CD4-positive, CD25-positive, alpha-beta regulatory T cell (primary cell): Measurements from ENCODE around the gene BCL10. TPM values are rescaled to one million over a fixed set of nuclear protein-coding genes. Genes with fewer than 3 reads are reported as not detected.

ENCODE experiments used
- ATAC-seq, 2 donors: fragments of 150-1000 bp; cut with Tn5 transposase; one replicate each; pipeline ENCODE4 v1.10.0; 2021; ENCODE audit warnings: low read depth in 2 of 2, moderate number of reproducible peaks in 2 of 2, moderate library complexity in 1 of 2
- DNase-seq, 3 donors: peaks; one replicate each; pipeline versions ENCODE4 v3.0.0 to v3.0.0-alpha.2; 2012 to 2022; ENCODE audit warnings: mixed read lengths in 1 of 3
- H3K27ac ChIP-seq: one replicate; pipeline ENCODE4 v1.7.0; 2013; ENCODE audit warnings: mild to moderate bottlenecking, low read length; ENCODE audit not compliant: insufficient read depth, poor library complexity, severe bottlenecking
- H3K27me3 ChIP-seq: one replicate; pipeline ENCODE4 v1.7.0; 2013; ENCODE audit warnings: low read length; ENCODE audit not compliant: control insufficient read depth, insufficient read depth
- H3K36me3 ChIP-seq: one replicate; pipeline ENCODE4 v1.7.0; 2013; ENCODE audit warnings: mild to moderate bottlenecking, low read length, moderate library complexity; ENCODE audit not compliant: control insufficient read depth, insufficient read depth
- H3K4me1 ChIP-seq: 2 replicates; pipeline ENCODE4 v1.7.0; 2013; ENCODE audit warnings: mild to moderate bottlenecking, low read length; ENCODE audit not compliant: insufficient read depth, control insufficient read depth, poor library complexity, severe bottlenecking
- H3K4me3 ChIP-seq: one replicate; pipeline ENCODE4 v1.7.0; 2013; ENCODE audit warnings: low read depth, mild to moderate bottlenecking, low read length, moderate library complexity
- H3K9me3 ChIP-seq, 2 experiments: 1 replicate in 1 of 2; 2 replicates in 1 of 2; pipeline ENCODE4 v1.7.0; 2013; ENCODE audit warnings: low read length in 2 of 2, mild to moderate bottlenecking in 1 of 2, moderate library complexity in 1 of 2; ENCODE audit not compliant: control insufficient read depth in 2 of 2
- H3K27ac Mint-ChIP-seq, 3 donors: one replicate each; pipeline ENCODE4 v1.8.0; 2020 to 2022; ENCODE audit warnings: mild to moderate bottlenecking in 3 of 3, mixed read lengths in 3 of 3, moderate library complexity in 2 of 3
- H3K27me3 Mint-ChIP-seq: one replicate; pipeline ENCODE4 v1.8.0; 2022; ENCODE audit warnings: mild to moderate bottlenecking, mixed read lengths
- H3K36me3 Mint-ChIP-seq: one replicate; pipeline ENCODE4 v1.8.0; 2020; ENCODE audit warnings: mixed read lengths
- H3K4me1 Mint-ChIP-seq, 4 donors: one replicate each; pipeline ENCODE4 v1.8.0; 2020 to 2022; ENCODE audit warnings: mixed read lengths in 4 of 4, mild to moderate bottlenecking in 1 of 4
- H3K4me3 Mint-ChIP-seq, 4 donors: one replicate each; pipeline ENCODE4 v1.8.0; 2020 to 2022; ENCODE audit warnings: mild to moderate bottlenecking in 4 of 4, mixed read lengths in 4 of 4, moderate library complexity in 3 of 4
- H3K9me3 Mint-ChIP-seq, 7 donors: one replicate each; pipeline ENCODE4 v1.8.0; 2020 to 2022; ENCODE audit warnings: mixed read lengths in 7 of 7, mild to moderate bottlenecking in 3 of 7, moderate library complexity in 2 of 7
- polyA plus RNA-seq, 4 donors: library from polyadenylated mRNA; unstranded; fragments of 300-500 nt; fragmentation: Illumina TruSeq; gene quantifications; one replicate each; pipeline ENCODE4 v1.2.3, GENCODE V29; 2021
- total RNA-seq: library from RNA; stranded (reverse); gene quantifications from one replicate; pipeline ENCODE4 v1.2.3, GENCODE V29; 2022

Gene BCL10
- total and polyA plus RNA-seq, 5 donors from 2014 or later, result 25.9 to 64.4 (median 27.6) TPM

DNA sequence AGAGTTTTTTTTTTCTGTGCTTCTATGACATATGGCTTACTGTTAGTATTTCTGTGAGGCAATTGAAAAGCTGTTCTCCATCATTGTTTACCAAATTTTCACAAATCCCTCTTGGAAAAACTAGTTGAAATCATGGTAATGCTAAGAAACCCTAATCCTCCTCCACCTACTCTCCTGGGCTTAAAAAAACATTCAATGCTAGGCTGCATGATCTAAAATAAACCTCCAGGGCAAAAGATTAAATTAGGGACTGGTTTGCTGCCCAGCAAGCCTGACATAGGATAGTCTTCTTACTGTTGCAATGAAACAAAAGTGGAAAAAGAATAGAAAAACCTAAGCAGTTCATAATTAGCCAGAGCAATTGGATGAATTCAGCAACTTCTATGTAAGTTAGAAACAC, 33.1 kb downstream of the BCL10 start:
- H3K27me3 ChIP-seq, result no peaks in the 10 kb centered on the region
- Mint-ChIP-seq H3K4me3 (no peak overlapping the region), H3K9me3 (peaks cover 0 to 2% (median 0%) of the 10 kb centered on the region in 7 donors), H3K27ac (no peak overlapping the region), H3K4me1 (peaks cover 0 to 21% (median 9%) of the 10 kb centered on the region in 4 donors), H3K36me3 (no peaks in the 10 kb centered on the region), H3K27me3 (peaks cover 12% of the 10 kb centered on the region)
- H3K27ac ChIP-seq, result no peak overlapping the region
- no peaks in the 10 kb centered on the region for H3K9me3 ChIP-seq
- no peaks in the 10 kb centered on the region for H3K36me3 ChIP-seq
- ATAC-seq, result no peak
- no peaks in the 10 kb centered on the region for H3K4me1 ChIP-seq
- H3K4me3 ChIP-seq, result no peak overlapping the region
- DNase-seq, result no peak

DNA sequence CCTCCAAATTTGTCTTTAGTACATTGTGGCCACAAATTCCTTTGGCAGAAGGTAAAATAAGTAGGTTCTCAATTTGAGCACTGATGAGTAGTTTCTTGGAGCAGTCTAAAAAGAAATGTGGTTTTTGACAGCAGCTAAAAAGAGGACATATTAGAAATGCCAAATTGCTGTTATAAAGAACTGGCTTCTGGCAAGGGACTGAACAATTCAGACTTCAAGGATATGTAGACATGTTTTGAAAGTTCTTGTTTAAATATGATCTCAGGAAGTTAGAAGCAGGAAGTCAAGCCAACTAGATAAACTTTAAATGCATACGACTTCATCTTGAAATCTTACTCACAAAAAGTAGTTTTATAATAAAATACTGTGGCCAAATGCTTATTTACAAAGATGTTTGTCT, 35.8 kb downstream of the BCL10 start:
- H3K27ac Mint-ChIP-seq, result peak overlapping the region; percentile 17 to 62 (median 43)
- Histone ChIP-seq H3K4me1 (no peaks in the 10 kb centered on the region), H3K4me3 (peak overlapping the region; percentile 13), H3K27ac (no peak overlapping the region), H3K36me3 (no peaks in the 10 kb centered on the region), H3K27me3 (peaks cover 3% of the 10 kb centered on the region), H3K9me3 (no peaks in the 10 kb centered on the region)
- H3K9me3 Mint-ChIP-seq, result peaks cover 0 to 2% (median 0%) of the 10 kb centered on the region in 7 donors
- peaks cover 18% of the 10 kb centered on the region for H3K27me3 Mint-ChIP-seq
- H3K36me3 Mint-ChIP-seq, result no peaks in the 10 kb centered on the region
- H3K4me3 Mint-ChIP-seq, result peak overlapping the region in 2 of 4 donors; percentile 18 to 48
- peak in 1 of 3 donors; percentile 31 for DNase-seq
- peaks cover 0 to 21% (median 9%) of the 10 kb centered on the region in 4 donors for H3K4me1 Mint-ChIP-seq
- no peak for ATAC-seq

DNA sequence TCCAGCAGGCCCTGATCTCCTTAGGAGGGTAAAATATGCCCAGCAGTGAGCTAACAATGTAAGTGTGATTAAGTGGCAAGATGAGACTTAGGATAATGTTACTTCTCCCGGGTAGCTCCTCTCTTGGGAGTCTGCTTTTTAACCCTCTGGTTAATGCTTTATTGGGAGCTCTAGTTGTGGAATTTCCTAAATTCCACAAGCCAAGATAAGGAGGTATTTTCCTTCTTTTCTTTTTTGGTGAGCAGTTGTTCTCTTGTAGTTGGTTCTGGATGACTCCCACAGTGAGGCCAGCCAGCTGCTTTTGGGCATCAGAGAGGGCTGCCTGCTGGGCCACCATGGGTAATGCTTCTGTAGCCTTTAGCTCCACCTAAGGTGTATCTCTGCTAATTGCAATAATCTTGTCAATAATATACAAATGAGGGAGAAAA, 36.2 kb downstream of the BCL10 start:
- Mint-ChIP-seq H3K9me3 (peaks cover 0 to 2% (median 0%) of the 10 kb centered on the region in 7 donors), H3K4me1 (peaks cover 0 to 21% (median 9%) of the 10 kb centered on the region in 4 donors), H3K27ac (peak overlapping the region in 1 of 3 donors; percentile 17), H3K36me3 (no peaks in the 10 kb centered on the region), H3K4me3 (peak overlapping the region in 1 of 4 donors; percentile 48), H3K27me3 (peaks cover 18% of the 10 kb centered on the region)
- H3K27me3 ChIP-seq, result peaks cover 3% of the 10 kb centered on the region
- ATAC-seq, result peak in 1 of 2 donors; percentile 66
- H3K36me3 ChIP-seq, result no peaks in the 10 kb centered on the region
- no peaks in the 10 kb centered on the region for H3K4me1 ChIP-seq
- peak overlapping the region; percentile 13 for H3K4me3 ChIP-seq
- H3K9me3 ChIP-seq, result no peaks in the 10 kb centered on the region
- no peak for DNase-seq
- no peak overlapping the region for H3K27ac ChIP-seq

DNA sequence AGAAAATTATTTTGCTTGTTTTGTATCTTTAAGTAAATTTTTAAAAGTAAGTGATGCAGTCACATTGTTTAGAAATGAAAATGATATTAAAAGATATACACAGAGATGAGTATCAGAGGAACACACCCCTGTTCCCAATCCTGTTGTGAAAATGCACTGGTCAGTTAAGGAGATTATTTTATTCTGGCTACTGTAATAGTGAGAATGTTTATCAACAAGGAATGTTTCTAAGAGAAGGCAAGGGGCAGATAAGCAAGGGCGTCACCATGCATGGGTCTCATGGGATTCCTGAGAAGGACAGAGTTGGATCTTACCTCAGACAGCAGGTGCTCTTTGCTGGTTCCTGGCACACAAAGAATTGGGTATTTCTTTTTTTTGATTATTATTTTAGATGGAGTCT, 38.8 kb downstream of the BCL10 start:
- H3K27ac ChIP-seq, result no peak overlapping the region
- H3K9me3 ChIP-seq, result no peaks in the 10 kb centered on the region
- peaks cover 0 to 2% (median 0%) of the 10 kb centered on the region in 7 donors for H3K9me3 Mint-ChIP-seq
- H3K4me3 ChIP-seq, result no peak overlapping the region
- H3K27ac Mint-ChIP-seq, result no peak overlapping the region
- H3K27me3 Mint-ChIP-seq, result peaks cover 15% of the 10 kb centered on the region
- no peak for DNase-seq
- H3K36me3 Mint-ChIP-seq, result no peaks in the 10 kb centered on the region
- H3K4me1 Mint-ChIP-seq, result peaks cover 0 to 16% (median 9%) of the 10 kb centered on the region in 4 donors
- H3K4me1 ChIP-seq, result no peaks in the 10 kb centered on the region
- peaks cover 3% of the 10 kb centered on the region for H3K27me3 ChIP-seq
- H3K4me3 Mint-ChIP-seq, result no peak overlapping the region
- ATAC-seq, result no peak
- no peaks in the 10 kb centered on the region for H3K36me3 ChIP-seq

DNA sequence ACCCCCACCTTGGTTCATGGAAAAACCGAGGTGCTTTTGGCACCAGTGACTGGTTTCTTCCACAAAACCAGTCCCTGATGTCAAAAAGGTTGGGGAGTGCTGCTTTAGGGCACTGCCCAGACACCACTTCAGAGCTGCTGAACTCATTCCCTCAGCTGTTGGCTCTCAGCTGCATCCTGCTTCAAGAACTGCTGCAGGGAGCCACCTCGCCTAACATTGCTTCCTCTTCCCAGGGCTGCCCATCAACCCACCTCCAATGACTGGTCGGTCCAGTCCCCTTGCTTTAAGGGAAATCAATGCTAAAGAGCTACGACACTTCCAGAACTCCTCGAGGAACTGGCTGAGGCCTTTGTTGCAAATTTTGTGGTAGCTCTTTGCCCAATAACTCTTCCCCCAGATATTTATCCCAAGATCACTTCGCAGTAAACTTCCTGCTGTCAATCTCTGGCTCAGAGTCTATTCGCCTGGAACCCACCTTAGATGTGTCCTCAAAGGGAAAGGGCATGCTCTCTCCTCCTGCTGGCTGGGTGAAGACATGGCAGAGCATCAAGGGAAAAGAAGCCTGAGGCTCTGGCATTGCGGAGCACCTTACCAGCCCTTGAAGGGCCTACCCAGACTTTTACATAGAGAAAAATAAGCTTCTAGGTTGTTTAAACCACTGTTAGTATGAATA, 46.0 kb downstream of the BCL10 start:
- no peaks in the 10 kb centered on the region for H3K9me3 Mint-ChIP-seq
- Histone ChIP-seq H3K27ac (no peak overlapping the region), H3K4me3 (no peak overlapping the region), H3K4me1 (no peaks in the 10 kb centered on the region), H3K9me3 (no peaks in the 10 kb centered on the region), H3K36me3 (no peaks in the 10 kb centered on the region), H3K27me3 (no peaks in the 10 kb centered on the region)
- peaks cover 13% of the 10 kb centered on the region for H3K27me3 Mint-ChIP-seq
- no peak overlapping the region for H3K27ac Mint-ChIP-seq
- H3K36me3 Mint-ChIP-seq, result no peaks in the 10 kb centered on the region
- DNase-seq (peak in 1 of 3 donors; percentile 8), ATAC-seq (no peak)
- peak overlapping the region in 1 of 4 donors; percentile 11 for H3K4me3 Mint-ChIP-seq
- peaks cover 0 to 3% (median 0%) of the 10 kb centered on the region in 4 donors for H3K4me1 Mint-ChIP-seq

DNA sequence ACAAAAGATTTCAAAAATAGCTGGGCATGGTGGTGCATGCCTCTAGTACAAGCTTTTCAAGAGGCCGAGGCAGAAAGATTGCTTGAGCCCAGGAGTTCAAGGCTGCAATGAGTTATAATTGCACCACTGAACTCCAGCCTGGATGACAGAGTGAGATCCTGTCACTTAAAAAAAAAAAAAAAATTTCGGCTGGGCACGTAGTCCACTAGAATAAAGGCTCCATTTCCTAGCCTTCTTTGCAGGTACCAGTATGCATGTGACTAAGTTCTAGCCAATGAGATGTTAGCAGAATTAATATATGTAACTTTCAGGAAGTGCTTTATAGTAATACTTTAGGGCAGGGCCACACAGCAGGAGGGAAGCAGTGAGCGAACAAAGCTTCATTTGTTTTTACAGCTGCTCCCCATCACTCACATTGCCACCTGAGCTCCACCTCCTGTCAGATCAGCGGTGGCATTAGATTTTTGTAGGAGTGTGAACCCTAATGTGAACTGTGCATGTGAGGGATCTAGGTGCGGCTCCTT, 46.8 kb downstream of the BCL10 start:
- H3K4me3 Mint-ChIP-seq, result no peak overlapping the region
- ATAC-seq (no peak), DNase-seq (no peak)
- H3K27me3 Mint-ChIP-seq, result peaks cover 13% of the 10 kb centered on the region
- no peak overlapping the region for H3K27ac ChIP-seq
- peaks cover under 1% of the 10 kb centered on the region for H3K27me3 ChIP-seq
- H3K9me3 Mint-ChIP-seq, result no peaks in the 10 kb centered on the region
- no peak overlapping the region for H3K4me3 ChIP-seq
- no peaks in the 10 kb centered on the region for H3K36me3 ChIP-seq
- H3K4me1 Mint-ChIP-seq, result peaks cover 0 to 3% (median 0%) of the 10 kb centered on the region in 4 donors
- no peaks in the 10 kb centered on the region for H3K36me3 Mint-ChIP-seq
- H3K9me3 ChIP-seq, result no peaks in the 10 kb centered on the region
- no peaks in the 10 kb centered on the region for H3K4me1 ChIP-seq
- no peak overlapping the region for H3K27ac Mint-ChIP-seq

DNA sequence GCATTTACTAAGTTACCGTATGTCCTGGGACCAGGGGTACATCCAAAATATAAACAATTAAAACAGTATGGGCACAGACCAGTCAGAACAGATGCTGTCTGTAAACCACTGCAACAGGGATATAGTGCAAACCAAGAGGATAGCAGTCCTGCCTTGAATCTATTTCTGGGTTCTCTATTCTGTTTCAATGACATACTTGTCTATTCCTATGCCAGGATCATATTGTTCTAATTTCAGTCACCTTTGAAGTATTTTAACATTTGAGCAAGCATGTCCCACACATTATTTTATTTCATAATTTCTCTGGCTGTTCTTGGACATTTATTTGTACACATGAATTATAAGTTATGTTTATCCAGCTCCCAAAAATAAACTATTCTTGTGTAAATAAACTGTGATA, 47.5 kb downstream of the BCL10 start:
- peaks cover 2% of the 10 kb centered on the region for H3K27me3 ChIP-seq
- Mint-ChIP-seq H3K27me3 (peaks cover 17% of the 10 kb centered on the region), H3K4me1 (peaks cover 0 to 3% (median 0%) of the 10 kb centered on the region in 4 donors), H3K9me3 (no peaks in the 10 kb centered on the region), H3K4me3 (no peak overlapping the region), H3K27ac (no peak overlapping the region), H3K36me3 (no peaks in the 10 kb centered on the region)
- no peak for DNase-seq
- no peak overlapping the region for H3K27ac ChIP-seq
- ATAC-seq, result no peak
- H3K4me1 ChIP-seq, result no peaks in the 10 kb centered on the region
- no peak overlapping the region for H3K4me3 ChIP-seq
- no peaks in the 10 kb centered on the region for H3K36me3 ChIP-seq
- no peaks in the 10 kb centered on the region for H3K9me3 ChIP-seq
